Nephron progenitor cell (in vitro differentiated cells): ENCODE data around the gene CSMD2.
A peak's percentile ranks its signal among the peaks of the same experiment; 100 is the strongest.

Experiments used
- DNase-seq: peaks from one replicate; pipeline ENCODE4 v3.0.0; 2021
- H3K27ac Mint-ChIP-seq: 2 replicates; pipeline ENCODE4 v1.8.0; 2021; ENCODE audit warnings: mild to moderate bottlenecking, moderate library complexity, mixed read lengths
- H3K27me3 Mint-ChIP-seq: 2 replicates; pipeline ENCODE4 v1.8.0; 2021; ENCODE audit warnings: mild to moderate bottlenecking, low read depth, mixed read lengths; ENCODE audit not compliant: poor library complexity
- H3K36me3 Mint-ChIP-seq: 2 replicates; pipeline ENCODE4 v1.8.0; 2021; ENCODE audit warnings: low read depth, mixed read lengths
- H3K4me1 Mint-ChIP-seq: 2 replicates; pipeline ENCODE4 v1.8.0; 2021; ENCODE audit warnings: mixed read lengths
- H3K4me3 Mint-ChIP-seq: 2 replicates; pipeline ENCODE4 v1.8.0; 2021; ENCODE audit warnings: mild to moderate bottlenecking, moderate library complexity, mixed read lengths
- H3K9me3 Mint-ChIP-seq: 2 replicates; pipeline ENCODE4 v1.8.0; 2021; ENCODE audit warnings: mild to moderate bottlenecking, moderate library complexity, mixed read lengths
- CTCF ChIP-seq: fragments of 200-600 bp; sonication (generic); IDR thresholded peaks from 2 replicates; pipeline ENCODE4 v1.5.0; 2021; ENCODE audit warnings: antibody characterized with exemption

CSMD2 gene

GRCh38 chr1:33973799-33974545 is 191.1 kb downstream of the CSMD2 start:
- Mint-ChIP-seq H3K9me3 (no peaks in the 10 kb centered on the region), H3K27ac (no peak overlapping the region), H3K4me1 (peaks cover 10% of the 10 kb centered on the region), H3K4me3 (no peak overlapping the region), H3K27me3 (peaks cover 16% of the 10 kb centered on the region), H3K36me3 (no peaks in the 10 kb centered on the region)
- no peak for DNase-seq
- TF ChIP-seq CTCF = no peak

GRCh38 chr1:33972676-33973395 is 192.2 kb downstream of the CSMD2 start:
- Mint-ChIP-seq H3K4me1 (peaks cover 10% of the 10 kb centered on the region), H3K36me3 (no peaks in the 10 kb centered on the region), H3K27me3 (peaks cover 12% of the 10 kb centered on the region), H3K4me3 (no peak overlapping the region), H3K27ac (no peak overlapping the region), H3K9me3 (no peaks in the 10 kb centered on the region)
- TF ChIP-seq CTCF = no peak
- DNase-seq = no peak

- Mint-ChIP-seq H3K27ac (no peak overlapping the region), H3K4me3 (no peak overlapping the region), H3K36me3 (no peaks in the 10 kb centered on the region), H3K27me3 (peaks cover 12% of the 10 kb centered on the region), H3K9me3 (no peaks in the 10 kb centered on the region), H3K4me1 (peaks cover 10% of the 10 kb centered on the region)
- DNase-seq = no peak
- TF ChIP-seq CTCF = no peak
Measured at GRCh38 chr1:33971913-33972312, 193.1 kb downstream of the CSMD2 start.

GRCh38 chr1:33971018-33971710 is 193.9 kb downstream of the CSMD2 start:
- no peak for TF ChIP-seq CTCF
- DNase-seq = no peak
- Mint-ChIP-seq H3K9me3 (no peaks in the 10 kb centered on the region), H3K36me3 (no peaks in the 10 kb centered on the region), H3K27ac (no peak overlapping the region), H3K27me3 (peaks cover 8% of the 10 kb centered on the region), H3K4me3 (no peak overlapping the region), H3K4me1 (peaks cover 10% of the 10 kb centered on the region)

- peaks cover 10% of the 10 kb centered on the region for H3K4me1 Mint-ChIP-seq
- H3K27me3 Mint-ChIP-seq = peaks cover 3% of the 10 kb centered on the region
- DNase-seq = no peak
- no peak for TF ChIP-seq CTCF
- H3K27ac Mint-ChIP-seq = peak overlapping the region; percentile 43
- H3K36me3 Mint-ChIP-seq = no peaks in the 10 kb centered on the region
- H3K9me3 Mint-ChIP-seq = no peaks in the 10 kb centered on the region
- H3K4me3 Mint-ChIP-seq = no peak overlapping the region
Measured at GRCh38 chr1:33970148-33970825, 194.7 kb downstream of the CSMD2 start.
